Measurements from ENCODE around the gene BMP10. TPM values are rescaled to one million over a fixed set of nuclear protein-coding genes. Genes with fewer than 3 reads are reported as not detected.
"Not testable (repeated sequence)": the region's sequence is repeated elsewhere in the genome, so short reads cannot be mapped to it uniquely, and the experiment has no call there.

BMP10 gene
- total and polyA plus RNA-seq, 5 donors, result 153 to 6,380 (median 2,689) TPM

GRCh38 chr2:68900496-68901198 is 29.4 kb upstream of the BMP10 start:
- Histone ChIP-seq H3K4me1 (ENCODE audit: control insufficient read depth, insufficient read depth, low read length) (no peaks in the 10 kb centered on the region), H3K9me3 (ENCODE audit: control insufficient read depth, low read length) (no peaks in the 10 kb centered on the region), H3K27me3 (ENCODE audit: control insufficient read depth, insufficient read depth) (no peaks in the 10 kb centered on the region), H3K27ac (ENCODE audit: low read length) (no peak overlapping the region), H3K4me3 (ENCODE audit: low read length) (no peak overlapping the region)
- intact Hi-C loops (cut with DNase I), result no loop called here
- ATAC-seq (no peak), DNase-seq (no peak)
- 87% methylated on average over 5 of the region's 5 CpGs for WGBS

DNA sequence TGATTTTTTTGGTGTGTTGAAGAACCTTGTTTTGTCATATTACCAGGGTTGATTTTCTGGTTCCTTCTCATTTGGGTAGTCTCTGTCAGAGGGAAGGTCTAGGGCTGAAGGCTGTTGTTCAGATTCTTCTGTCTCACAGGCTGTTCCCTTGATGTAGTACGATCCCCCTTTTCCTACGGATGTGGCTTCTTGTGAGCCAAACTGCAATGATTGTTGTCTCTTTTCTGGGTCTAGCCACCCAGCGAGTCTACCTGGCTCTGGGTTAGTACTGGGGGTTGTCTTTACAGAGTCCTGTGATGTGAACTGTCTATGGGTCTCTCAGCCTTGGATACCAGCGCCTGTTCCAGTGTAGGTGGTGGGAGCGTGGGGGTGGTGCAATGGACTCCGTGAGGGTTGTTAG is 24.8 kb upstream of the BMP10 start:
- DNase-seq; intact Hi-C loops (cut with DNase I); H3K27ac ChIP-seq (ENCODE audit: low read length); H3K4me3 ChIP-seq (ENCODE audit: low read length); H3K9me3 ChIP-seq (ENCODE audit: control insufficient read depth, low read length); H3K4me1 ChIP-seq (ENCODE audit: control insufficient read depth, insufficient read depth, low read length); ATAC-seq; H3K27me3 ChIP-seq (ENCODE audit: control insufficient read depth, insufficient read depth): not testable (repeated sequence)
- WGBS, result 97% methylated on average over 6 of the region's 6 CpGs

- WGBS, result 43% methylated on average over 12 of the region's 12 CpGs
- Histone ChIP-seq H3K27me3 (ENCODE audit: control insufficient read depth, insufficient read depth) (no peaks in the 10 kb centered on the region), H3K4me3 (ENCODE audit: low read length) (no peak overlapping the region), H3K27ac (ENCODE audit: low read length) (peak overlapping the region; percentile 68), H3K4me1 (ENCODE audit: control insufficient read depth, insufficient read depth, low read length) (no peaks in the 10 kb centered on the region), H3K9me3 (ENCODE audit: control insufficient read depth, low read length) (no peaks in the 10 kb centered on the region)
- ATAC-seq (peak; percentile 72 to 85), DNase-seq (peak; percentile 38 to 85 (median 84))
- intact Hi-C loops (cut with DNase I), result no loop called here
These were observed 18.3 kb upstream of the BMP10 start for GRCh38 chr2:68889500-68889899.

DNA sequence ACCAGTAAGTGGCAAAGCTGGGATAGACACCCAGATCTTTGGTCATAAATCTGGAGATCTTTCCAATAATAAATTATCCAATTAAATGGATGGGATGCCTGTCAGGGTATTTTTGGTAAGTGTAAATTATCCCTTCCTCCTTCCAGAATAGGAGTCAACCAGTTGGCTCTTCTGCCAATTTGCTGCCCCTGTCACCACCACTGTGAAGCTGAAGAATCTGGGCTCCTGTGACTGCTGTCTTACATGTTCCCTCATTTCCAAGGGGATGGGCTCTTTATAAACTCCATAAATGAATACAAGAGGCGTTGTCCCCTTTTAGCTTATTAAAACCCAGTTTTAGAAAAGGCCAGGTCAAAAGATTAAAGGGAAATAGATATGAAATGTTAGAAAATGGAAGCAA is 17.8 kb upstream of the BMP10 start:
- no peaks in the 10 kb centered on the region for H3K4me1 ChIP-seq (ENCODE audit: control insufficient read depth, insufficient read depth, low read length)
- WGBS, result 57% methylated on average over 1 of the region's 1 CpG
- DNase-seq (no peak), ATAC-seq (peak; percentile 28 to 49)
- intact Hi-C loops (cut with DNase I), result no loop called here
- H3K27me3 ChIP-seq (ENCODE audit: control insufficient read depth, insufficient read depth), result no peaks in the 10 kb centered on the region
- H3K27ac ChIP-seq (ENCODE audit: low read length), result peak overlapping the region; percentile 70
- H3K9me3 ChIP-seq (ENCODE audit: control insufficient read depth, low read length), result no peaks in the 10 kb centered on the region
- H3K4me3 ChIP-seq (ENCODE audit: low read length), result no peak overlapping the region

- Histone ChIP-seq H3K27ac (ENCODE audit: low read length) (peak overlapping the region; percentile 45), H3K4me3 (ENCODE audit: low read length) (no peak overlapping the region), H3K27me3 (ENCODE audit: control insufficient read depth, insufficient read depth) (no peaks in the 10 kb centered on the region), H3K9me3 (ENCODE audit: control insufficient read depth, low read length) (no peaks in the 10 kb centered on the region), H3K4me1 (ENCODE audit: control insufficient read depth, insufficient read depth, low read length) (no peaks in the 10 kb centered on the region)
- intact Hi-C loops (cut with DNase I), result no loop called here
- 92% methylated on average over 4 of the region's 4 CpGs for WGBS
- DNase-seq (no peak), ATAC-seq (no peak)
These were observed 17.0 kb upstream of the BMP10 start for GRCh38 chr2:68888038-68888704.

DNA sequence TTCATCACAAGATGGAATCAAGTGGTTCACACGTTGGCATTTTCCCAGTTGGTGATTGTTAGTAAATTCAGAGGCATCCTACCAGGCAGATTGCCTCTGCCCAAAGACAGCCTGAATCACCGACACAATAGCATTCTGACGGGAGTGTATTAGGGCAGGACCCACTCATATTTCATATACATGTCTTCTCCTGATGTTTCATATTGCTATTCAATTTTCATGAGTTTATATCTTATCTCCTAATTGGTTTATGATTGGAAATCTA is 14.5 kb upstream of the BMP10 start:
- intact Hi-C loops (cut with DNase I), result no loop called here
- H3K4me1 ChIP-seq (ENCODE audit: control insufficient read depth, insufficient read depth, low read length), result no peaks in the 10 kb centered on the region
- 64% methylated on average over 3 of the region's 3 CpGs for WGBS
- no peak overlapping the region for H3K4me3 ChIP-seq (ENCODE audit: low read length)
- H3K27ac ChIP-seq (ENCODE audit: low read length), result no peak overlapping the region
- H3K27me3 ChIP-seq (ENCODE audit: control insufficient read depth, insufficient read depth), result no peaks in the 10 kb centered on the region
- DNase-seq, result no peak
- ATAC-seq, result peak; percentile 71 to 72
- H3K9me3 ChIP-seq (ENCODE audit: control insufficient read depth, low read length), result no peaks in the 10 kb centered on the region

DNA sequence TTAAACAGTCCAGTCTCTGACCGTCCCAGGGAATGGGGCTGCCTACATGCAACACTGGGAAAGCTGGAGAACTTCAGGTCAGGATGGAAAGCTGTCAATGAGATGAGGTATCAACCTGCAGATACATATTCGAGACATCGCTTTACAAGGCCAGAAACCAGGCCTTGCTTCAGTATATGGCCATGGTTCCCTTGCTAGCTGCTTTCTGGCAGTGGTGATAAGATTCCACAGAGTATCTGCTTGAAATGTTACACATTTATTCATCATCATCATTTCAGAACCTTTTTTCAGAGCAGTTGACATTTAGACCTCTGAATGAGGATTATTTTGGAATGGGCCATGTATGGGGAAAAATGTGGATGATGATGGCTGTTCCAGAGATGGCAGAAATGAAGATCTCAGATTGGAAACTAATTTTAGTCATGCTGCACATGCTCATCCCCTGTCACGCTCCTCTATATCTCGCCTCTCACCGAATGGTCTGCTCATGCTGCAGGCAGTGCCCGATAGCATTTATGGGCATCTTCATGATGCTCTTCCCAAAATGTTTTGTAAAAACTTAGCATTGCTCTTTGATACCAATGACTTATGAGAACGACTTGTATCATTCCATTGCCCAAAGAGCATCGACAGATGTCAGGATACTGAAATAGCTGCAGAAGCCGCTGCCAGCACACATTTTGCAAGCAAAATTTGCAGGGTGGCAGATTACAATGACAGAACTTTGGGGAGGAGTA is 14.0 kb upstream of the BMP10 start:
- intact Hi-C loops (cut with DNase I), result no loop called here
- H3K4me3 ChIP-seq (ENCODE audit: low read length), result no peak overlapping the region
- no peaks in the 10 kb centered on the region for H3K4me1 ChIP-seq (ENCODE audit: control insufficient read depth, insufficient read depth, low read length)
- no peaks in the 10 kb centered on the region for H3K27me3 ChIP-seq (ENCODE audit: control insufficient read depth, insufficient read depth)
- H3K27ac ChIP-seq (ENCODE audit: low read length), result peak overlapping the region; percentile 30
- ATAC-seq (peak; percentile 85 to 87), DNase-seq (peak in 2 of 3 donors; percentile 51 to 72)
- 71% methylated on average over 10 of the region's 10 CpGs for WGBS
- no peaks in the 10 kb centered on the region for H3K9me3 ChIP-seq (ENCODE audit: control insufficient read depth, low read length)

DNA sequence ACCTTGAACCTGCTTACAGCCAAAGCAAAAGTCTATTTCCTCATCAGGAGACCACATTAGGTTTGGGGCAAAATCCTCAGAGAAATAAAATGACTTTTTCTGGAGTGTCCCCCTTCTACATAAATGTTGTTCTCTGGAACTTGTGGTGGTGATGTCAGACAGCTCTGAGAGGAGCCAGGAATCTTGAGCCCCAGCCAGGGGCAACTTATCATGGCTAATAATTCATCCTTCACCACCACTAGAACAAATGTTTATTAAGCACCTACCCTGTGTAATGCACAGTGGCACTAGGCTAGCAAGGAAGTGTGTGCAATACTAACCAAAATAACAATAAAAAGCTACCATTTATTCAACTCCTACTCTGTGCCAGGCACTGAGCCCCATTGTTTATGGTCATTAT is 9.0 kb upstream of the BMP10 start:
- Histone ChIP-seq H3K27ac (ENCODE audit: low read length) (peak overlapping the region; percentile 64), H3K4me3 (ENCODE audit: low read length) (no peak overlapping the region), H3K27me3 (ENCODE audit: control insufficient read depth, insufficient read depth) (no peaks in the 10 kb centered on the region), H3K9me3 (ENCODE audit: control insufficient read depth, low read length) (no peaks in the 10 kb centered on the region), H3K4me1 (ENCODE audit: control insufficient read depth, insufficient read depth, low read length) (peaks cover 4% of the 10 kb centered on the region)
- intact Hi-C loops (cut with DNase I), result no loop called here
- DNase-seq (peak in 1 of 3 donors; percentile 62), ATAC-seq (peak in 1 of 2 donors; percentile 50)

GRCh38 chr2:68879296-68879695 is 8.1 kb upstream of the BMP10 start:
- WGBS, result 41% methylated on average over 3 of the region's 3 CpGs
- ATAC-seq, result peak; percentile 50 to 58
- H3K9me3 ChIP-seq (ENCODE audit: control insufficient read depth, low read length), result no peaks in the 10 kb centered on the region
- peaks cover 4% of the 10 kb centered on the region for H3K4me1 ChIP-seq (ENCODE audit: control insufficient read depth, insufficient read depth, low read length)
- H3K27me3 ChIP-seq (ENCODE audit: control insufficient read depth, insufficient read depth), result no peaks in the 10 kb centered on the region
- intact Hi-C loops (cut with DNase I), result no loop called here
- H3K4me3 ChIP-seq (ENCODE audit: low read length), result no peak overlapping the region
- DNase-seq, result no peak
- no peak overlapping the region for H3K27ac ChIP-seq (ENCODE audit: low read length)

DNA sequence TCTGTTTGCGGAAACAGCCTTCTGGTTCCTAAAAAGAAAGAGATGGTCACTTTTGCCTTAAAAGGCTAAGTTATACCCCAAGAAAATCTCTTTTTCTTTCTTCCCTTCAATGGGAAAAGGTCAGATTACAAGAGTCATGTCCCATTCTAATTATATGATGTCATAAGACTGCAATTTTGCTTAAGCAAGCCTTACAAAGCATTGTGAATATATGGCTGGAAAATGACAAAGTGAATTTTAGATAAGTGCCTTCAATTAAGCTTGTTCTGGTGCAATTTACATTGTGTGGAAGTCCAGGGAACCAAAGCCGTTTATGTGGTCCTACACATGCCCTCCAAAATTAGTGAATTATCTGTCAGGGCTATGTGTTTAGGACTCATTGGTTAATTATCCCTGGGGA is 7.6 kb upstream of the BMP10 start:
- Histone ChIP-seq H3K27ac (ENCODE audit: low read length) (peak overlapping the region; percentile 77), H3K4me1 (ENCODE audit: control insufficient read depth, insufficient read depth, low read length) (peaks cover 4% of the 10 kb centered on the region), H3K4me3 (ENCODE audit: low read length) (no peak overlapping the region), H3K9me3 (ENCODE audit: control insufficient read depth, low read length) (no peaks in the 10 kb centered on the region), H3K27me3 (ENCODE audit: control insufficient read depth, insufficient read depth) (no peaks in the 10 kb centered on the region)
- 70% methylated on average over 2 of the region's 2 CpGs for WGBS
- ATAC-seq, result no peak
- no peak for DNase-seq
- intact Hi-C loops (cut with DNase I), result no loop called here

GRCh38 chr2:68878071-68878711 is 7.0 kb upstream of the BMP10 start:
- 43% methylated on average over 6 of the region's 6 CpGs for WGBS
- H3K4me3 ChIP-seq (ENCODE audit: low read length), result no peak overlapping the region
- ATAC-seq, result peak in 1 of 2 donors; percentile 19
- peak overlapping the region; percentile 77 for H3K27ac ChIP-seq (ENCODE audit: low read length)
- H3K9me3 ChIP-seq (ENCODE audit: control insufficient read depth, low read length), result no peaks in the 10 kb centered on the region
- DNase-seq, result no peak
- H3K4me1 ChIP-seq (ENCODE audit: control insufficient read depth, insufficient read depth, low read length), result peaks cover 4% of the 10 kb centered on the region
- no peaks in the 10 kb centered on the region for H3K27me3 ChIP-seq (ENCODE audit: control insufficient read depth, insufficient read depth)
- intact Hi-C loops (cut with DNase I), result no loop called here
